Osteoblast (primary cell): Measurements from ENCODE around the gene SCAANT1. TPM values are rescaled to one million over a fixed set of nuclear protein-coding genes. Genes with fewer than 3 reads are reported as not detected.

Experiments
- DNase-seq: peaks from one replicate; pipeline ENCODE4 v3.0.0; 2011; ENCODE audit warnings: low spot score, mixed read lengths; ENCODE audit not compliant: insufficient read length; ENCODE audit errors: missing footprints
- H2AFZ ChIP-seq: 2 replicates; pipeline ENCODE4 v1.6.0; 2011; ENCODE audit warnings: mild to moderate bottlenecking, low read length
- H3K27ac ChIP-seq: 2 replicates; pipeline ENCODE4 v1.5.1; 2011; ENCODE audit warnings: mild to moderate bottlenecking, low read depth, low read length, moderate library complexity
- H3K27me3 ChIP-seq: 2 replicates; pipeline ENCODE4 v1.6.0; 2012; ENCODE audit warnings: mild to moderate bottlenecking, control low read depth, inconsistent platforms, low read length, moderate library complexity; ENCODE audit not compliant: insufficient read depth
- H3K36me3 ChIP-seq: 2 replicates; pipeline ENCODE4 v1.5.1; 2011; ENCODE audit warnings: mild to moderate bottlenecking, low read length, control low read depth, moderate library complexity; ENCODE audit not compliant: insufficient read depth
- H3K4me1 ChIP-seq: 2 replicates; pipeline ENCODE4 v1.5.1; 2011; ENCODE audit warnings: mild to moderate bottlenecking, low read length, control low read depth, moderate library complexity; ENCODE audit not compliant: insufficient read depth
- H3K4me2 ChIP-seq: 2 replicates; pipeline ENCODE4 v1.6.0; 2011; ENCODE audit warnings: mild to moderate bottlenecking, low read length; ENCODE audit not compliant: insufficient read depth
- H3K4me3 ChIP-seq: fragments of 200-600 bp; sonication (generic); 3 replicates; pipeline ENCODE4 v1.5.1; 2012; ENCODE audit warnings: mild to moderate bottlenecking, low read length, inconsistent platforms; ENCODE audit not compliant: insufficient read depth
- H3K79me2 ChIP-seq: 2 replicates; pipeline ENCODE4 v1.6.0; 2012; ENCODE audit warnings: mild to moderate bottlenecking, low read length, control low read depth, inconsistent platforms; ENCODE audit not compliant: insufficient read depth
- H3K9me3 ChIP-seq: 2 replicates; pipeline ENCODE4 v1.5.1; 2011; ENCODE audit warnings: low read depth, low read length, control low read depth
- H4K20me1 ChIP-seq: 2 replicates; pipeline ENCODE4 v1.6.0; 2012; ENCODE audit warnings: mild to moderate bottlenecking, low read length, control low read depth; ENCODE audit not compliant: insufficient read depth
- total RNA-seq: library from RNA; depleted of rRNA; stranded (reverse); fragments of >200 nt; gene quantifications from 2 replicates; pipeline ENCODE4 v1.2.3, GENCODE V29; 2012
- TF ChIP-seq, protein P1 (sequence below): IDR thresholded peaks from 2 replicates; pipeline ENCODE4 v1.5.1; 2011; ENCODE audit warnings: mild to moderate bottlenecking, low read depth, low read length, moderate library complexity; ENCODE audit errors: extremely low read depth

SCAANT1 gene
- total RNA-seq, 1 donor: not detected

DNA sequence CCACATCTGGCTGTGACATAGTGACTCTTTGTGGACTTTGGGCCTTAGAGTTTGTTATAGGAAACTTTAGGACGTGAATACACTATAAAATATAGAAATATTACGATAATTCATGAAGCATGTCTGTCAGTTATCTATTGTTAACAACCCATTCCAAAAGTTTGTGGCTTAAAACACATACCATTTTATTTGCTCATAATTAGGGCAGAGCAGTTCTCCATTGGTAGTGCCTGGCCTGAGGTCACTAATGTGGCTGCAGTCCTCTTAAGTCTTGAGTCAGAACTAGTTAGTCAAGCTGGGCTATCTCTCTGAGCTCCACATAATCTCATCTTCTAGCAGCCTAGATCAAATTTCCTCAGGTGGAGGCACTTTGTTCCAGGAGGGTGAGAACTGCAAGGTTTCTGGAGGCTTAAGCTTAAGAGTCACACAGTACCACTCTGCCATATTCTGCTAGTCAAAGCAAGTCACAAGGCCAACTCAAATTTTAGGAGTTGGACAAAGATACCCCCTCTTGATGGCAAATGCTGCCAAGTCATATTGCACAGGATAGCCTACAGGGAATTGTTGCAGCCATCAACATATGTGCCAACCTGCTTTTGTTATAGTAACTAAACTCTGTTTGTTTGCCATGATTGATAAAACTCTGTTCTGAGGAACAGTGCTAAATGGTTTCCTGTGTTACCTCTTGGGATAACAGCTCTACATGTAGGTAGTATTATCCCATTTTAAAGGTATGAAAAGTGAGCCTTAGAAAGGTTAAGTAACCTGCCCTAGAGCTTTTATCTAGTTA is 39.9 kb downstream of the SCAANT1 start:
- Histone ChIP-seq H3K79me2 (peaks cover 87% of the 10 kb centered on the region), H3K9me3 (no peaks in the 10 kb centered on the region), H3K4me3 (no peak overlapping the region), H3K4me1 (peaks cover 38% of the 10 kb centered on the region), H2AFZ (no peak overlapping the region), H3K4me2 (peak overlapping the region; percentile 37), H3K27me3 (no peaks in the 10 kb centered on the region), H4K20me1 (peaks cover 30% of the 10 kb centered on the region), H3K27ac (peak overlapping the region; percentile 46), H3K36me3 (no peaks in the 10 kb centered on the region)
- peak; percentile 49 for DNase-seq
- TF ChIP-seq, protein P1, sequence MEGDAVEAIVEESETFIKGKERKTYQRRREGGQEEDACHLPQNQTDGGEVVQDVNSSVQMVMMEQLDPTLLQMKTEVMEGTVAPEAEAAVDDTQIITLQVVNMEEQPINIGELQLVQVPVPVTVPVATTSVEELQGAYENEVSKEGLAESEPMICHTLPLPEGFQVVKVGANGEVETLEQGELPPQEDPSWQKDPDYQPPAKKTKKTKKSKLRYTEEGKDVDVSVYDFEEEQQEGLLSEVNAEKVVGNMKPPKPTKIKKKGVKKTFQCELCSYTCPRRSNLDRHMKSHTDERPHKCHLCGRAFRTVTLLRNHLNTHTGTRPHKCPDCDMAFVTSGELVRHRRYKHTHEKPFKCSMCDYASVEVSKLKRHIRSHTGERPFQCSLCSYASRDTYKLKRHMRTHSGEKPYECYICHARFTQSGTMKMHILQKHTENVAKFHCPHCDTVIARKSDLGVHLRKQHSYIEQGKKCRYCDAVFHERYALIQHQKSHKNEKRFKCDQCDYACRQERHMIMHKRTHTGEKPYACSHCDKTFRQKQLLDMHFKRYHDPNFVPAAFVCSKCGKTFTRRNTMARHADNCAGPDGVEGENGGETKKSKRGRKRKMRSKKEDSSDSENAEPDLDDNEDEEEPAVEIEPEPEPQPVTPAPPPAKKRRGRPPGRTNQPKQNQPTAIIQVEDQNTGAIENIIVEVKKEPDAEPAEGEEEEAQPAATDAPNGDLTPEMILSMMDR: no peak

DNA sequence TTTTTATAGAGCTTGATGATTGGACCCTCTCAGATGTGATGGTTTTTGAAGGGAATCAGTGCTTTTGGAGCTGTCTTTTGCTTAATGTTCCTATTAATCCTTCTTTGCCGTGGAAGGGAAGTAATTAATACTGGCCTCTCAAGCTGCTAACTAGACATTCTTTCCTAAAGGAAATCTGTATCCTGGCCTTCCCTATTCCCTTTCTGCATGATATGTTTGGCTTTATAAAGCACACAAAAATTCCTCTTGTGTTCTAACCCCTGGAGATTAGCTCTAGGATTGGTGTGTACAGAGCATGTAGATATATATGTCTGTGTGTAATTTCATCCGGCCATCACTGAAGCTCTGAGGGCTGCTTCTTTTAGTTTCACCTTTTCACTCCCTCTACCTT is 41.6 kb downstream of the SCAANT1 start:
- Histone ChIP-seq H3K4me3 (no peak overlapping the region), H3K27ac (peak overlapping the region; percentile 21), H3K79me2 (peaks cover 86% of the 10 kb centered on the region), H3K27me3 (no peaks in the 10 kb centered on the region), H3K4me2 (peak overlapping the region; percentile 46), H3K36me3 (no peaks in the 10 kb centered on the region), H4K20me1 (peaks cover 26% of the 10 kb centered on the region), H3K4me1 (peaks cover 30% of the 10 kb centered on the region), H2AFZ (no peak overlapping the region), H3K9me3 (no peaks in the 10 kb centered on the region)
- TF ChIP-seq, protein P1: no peak
- DNase-seq: no peak

DNA sequence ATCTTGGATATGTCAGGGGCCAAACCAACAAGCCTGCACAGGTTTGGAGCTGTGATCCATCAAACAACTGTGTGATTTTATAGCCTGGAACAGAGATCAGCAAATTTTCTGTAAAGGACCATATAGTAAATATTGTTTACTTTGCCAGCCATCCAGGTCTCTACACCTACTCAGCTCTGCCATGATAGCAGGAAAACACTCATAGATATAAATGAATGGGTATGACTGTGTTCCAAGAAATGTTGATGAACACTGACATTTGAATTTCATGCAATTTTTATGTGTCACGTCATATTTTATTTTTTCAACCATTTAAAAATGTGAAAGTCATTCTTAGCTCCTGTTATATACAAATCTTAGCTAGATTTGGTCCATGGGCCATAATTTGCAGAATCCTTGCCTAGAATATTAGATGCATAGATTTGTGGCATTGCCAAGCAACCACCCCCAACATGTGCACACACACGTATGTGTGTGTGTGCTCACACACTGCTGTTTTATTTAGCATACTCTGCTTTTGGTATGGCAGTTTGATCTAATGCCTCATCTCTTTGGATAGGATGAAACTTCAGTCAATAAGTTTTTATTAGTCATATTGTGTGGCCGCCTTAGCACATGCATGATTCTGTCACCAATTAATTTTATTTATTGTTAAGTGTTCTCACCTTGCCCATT is 42.1 kb downstream of the SCAANT1 start:
- Histone ChIP-seq H4K20me1 (peaks cover 26% of the 10 kb centered on the region), H3K27me3 (no peaks in the 10 kb centered on the region)
- peak; percentile 55 for DNase-seq

DNA sequence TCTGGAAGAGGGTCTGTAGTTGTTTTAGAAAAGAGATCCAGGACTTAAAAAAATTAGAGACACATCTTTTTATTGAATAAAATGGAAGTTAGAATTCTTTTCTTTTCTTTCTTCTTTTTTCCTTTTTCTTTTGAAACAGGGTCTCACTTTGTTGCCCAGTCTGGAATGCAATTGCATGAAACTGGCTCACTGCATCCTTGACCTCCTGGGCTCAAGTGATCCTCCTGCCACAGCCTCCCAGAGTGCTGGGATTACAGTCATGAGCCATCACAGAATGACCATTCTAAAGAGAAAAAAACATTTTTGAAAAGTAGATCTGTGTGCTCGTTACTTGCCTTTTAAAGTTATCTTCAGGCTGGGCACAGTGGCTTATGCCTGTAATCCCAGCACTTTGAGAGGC is 45.0 kb downstream of the SCAANT1 start:
- Histone ChIP-seq H3K36me3 (no peaks in the 10 kb centered on the region), H3K4me1 (peaks cover 37% of the 10 kb centered on the region), H2AFZ (no peak overlapping the region), H3K27ac (no peak overlapping the region), H3K4me2 (no peak overlapping the region), H3K27me3 (no peaks in the 10 kb centered on the region), H4K20me1 (peaks cover 4% of the 10 kb centered on the region), H3K4me3 (no peak overlapping the region), H3K9me3 (no peaks in the 10 kb centered on the region), H3K79me2 (peaks cover 85% of the 10 kb centered on the region)
- TF ChIP-seq, protein P1: no peak
- no peak for DNase-seq

More for the DNA sequence above, 42.1 kb downstream of the SCAANT1 start:
- TF ChIP-seq, protein P1: no peak
- Histone ChIP-seq H3K4me3 (no peak overlapping the region), H3K4me1 (peaks cover 32% of the 10 kb centered on the region), H3K36me3 (no peaks in the 10 kb centered on the region), H2AFZ (no peak overlapping the region), H3K27ac (peak overlapping the region; percentile 40), H3K9me3 (no peaks in the 10 kb centered on the region), H3K79me2 (peaks cover 85% of the 10 kb centered on the region), H3K4me2 (peak overlapping the region; percentile 46)
